Fibroblast of lung (primary cell): ENCODE data around the gene CNTNAP1. TPM values are rescaled to one million over a fixed set of nuclear protein-coding genes. Genes with fewer than 3 reads are reported as not detected.

Experiments used
- DNase-seq, 2 donors: peaks; one replicate each; pipeline versions ENCODE4 v3.0.0 to v3.0.0-alpha.2; 2010; ENCODE audit warnings: low read depth in 2 of 2
- H2AFZ ChIP-seq: 2 replicates; pipeline ENCODE4 v1.5.1; 2012; ENCODE audit warnings: low read length, control low read depth, inconsistent platforms
- H3K27ac ChIP-seq: 2 replicates; pipeline ENCODE4 v1.5.1; 2011; ENCODE audit warnings: low read length, control low read depth; ENCODE audit not compliant: insufficient read depth
- H3K27me3 ChIP-seq: 2 replicates; pipeline ENCODE4 v1.5.1; 2011; ENCODE audit warnings: mild to moderate bottlenecking, low read length; ENCODE audit not compliant: control insufficient read depth, insufficient read depth
- H3K36me3 ChIP-seq: 2 replicates; pipeline ENCODE4 v1.5.1; 2011; ENCODE audit warnings: low read length; ENCODE audit not compliant: control insufficient read depth, insufficient read depth
- H3K4me1 ChIP-seq: 2 replicates; pipeline ENCODE4 v1.5.1; 2011; ENCODE audit warnings: low read length; ENCODE audit not compliant: control insufficient read depth, insufficient read depth; ENCODE audit errors: extremely low read depth
- H3K4me2 ChIP-seq: 2 replicates; pipeline ENCODE4 v1.5.1; 2011; ENCODE audit warnings: low read length, control low read depth; ENCODE audit not compliant: insufficient read depth; ENCODE audit errors: extremely low read depth
- H3K4me3 ChIP-seq, 4 experiments: fragments of 200-600 bp in 1 of 4; sonication (generic) in 1 of 4; replicated peaks in 1 of 4; 2 replicates each; pipeline ENCODE4 v1.5.1; 2011 to 2016; ENCODE audit warnings: low read length in 4 of 4, low read depth in 3 of 4, mild to moderate bottlenecking in 3 of 4, control low read depth in 2 of 4, inconsistent platforms in 1 of 4, mixed read lengths in 1 of 4; ENCODE audit not compliant: insufficient read depth in 1 of 4; ENCODE audit errors: control extremely low read depth in 1 of 4
- H3K79me2 ChIP-seq: 2 replicates; pipeline ENCODE4 v1.5.1; 2012; ENCODE audit warnings: mild to moderate bottlenecking, low read length, inconsistent platforms; ENCODE audit not compliant: control insufficient read depth, insufficient read depth
- H3K9ac ChIP-seq: 2 replicates; pipeline ENCODE4 v1.5.1; 2011; ENCODE audit warnings: mild to moderate bottlenecking, low read length, control low read depth; ENCODE audit not compliant: insufficient read depth
- H3K9me3 ChIP-seq: 2 replicates; pipeline ENCODE4 v1.5.1; 2012; ENCODE audit warnings: low read depth, low read length; ENCODE audit not compliant: control insufficient read depth, insufficient read depth
- H4K20me1 ChIP-seq: 2 replicates; pipeline ENCODE4 v1.5.1; 2011; ENCODE audit warnings: low read length; ENCODE audit not compliant: control insufficient read depth, insufficient read depth; ENCODE audit errors: extremely low read depth
- EZH2 ChIP-seq: IDR thresholded peaks from 2 replicates; pipeline ENCODE4 v1.5.1; 2012; ENCODE audit warnings: low read length, control low read depth, mild to moderate bottlenecking; ENCODE audit errors: missing control alignments
- polyA minus RNA-seq: library from RNA; depleted of rRNA, polyadenylated mRNA; stranded (reverse); fragments of >200 nt; gene quantifications from 2 replicates; pipeline ENCODE4 v1.2.3, GENCODE V29; 2011; ENCODE audit warnings: low replicate concordance
- polyA plus RNA-seq, 2 donors: library from polyadenylated mRNA; depleted of rRNA in 1 of 2; stranded (reverse) in 1 of 2; unstranded in 1 of 2; fragments of >200 nt; gene quantifications; 2 replicates each; pipeline ENCODE4 v1.2.1, GENCODE V29; 2011 to 2012; ENCODE audit warnings: missing spikeins in 1 of 2
- total RNA-seq: library from RNA; depleted of rRNA; stranded (reverse); fragments of >200 nt; gene quantifications from 2 replicates; pipeline ENCODE4 v1.2.1, GENCODE V29; 2014
- TF ChIP-seq, protein P1 (sequence below), 2 donors: IDR thresholded peaks in 1 of 2; conservative IDR thresholded peaks in 1 of 2; 1 replicate in 1 of 2; 2 replicates in 1 of 2; pipeline ENCODE4 v1.5.1; 2011 to 2012; ENCODE audit warnings: low read length in 2 of 2, control low read depth in 1 of 2, inconsistent platforms in 1 of 2, low read depth in 1 of 2, mild to moderate bottlenecking in 1 of 2

The CNTNAP1 gene
- 20.5 and 40.1 TPM in 2 replicates for total RNA-seq
- 39.4 and 39.5 TPM in 2 replicates for polyA plus RNA-seq
- polyA plus RNA-seq (2012) = 44.9 and 52.7 TPM in 2 replicates
- 110 and 145 TPM in 2 replicates for polyA minus RNA-seq

- Histone ChIP-seq H4K20me1 (no peaks in the 10 kb centered on the region), H3K4me1 (peaks cover 40% of the 10 kb centered on the region), H3K9me3 (no peaks in the 10 kb centered on the region), H3K79me2 (peaks cover 4% of the 10 kb centered on the region), H3K27ac (peak within 1 kb of the TSS; percentile 76), H3K9ac (peak within 1 kb of the TSS; percentile 58), H2AFZ (peak within 1 kb of the TSS; percentile 73), H3K27me3 (no peaks in the 10 kb centered on the region), H3K4me3 (peak within 1 kb of the TSS; percentile 62 to 88 (median 78)), H3K4me2 (peak within 1 kb of the TSS; percentile 88), H3K36me3 (peaks cover 11% of the 10 kb centered on the region)
- TF ChIP-seq EZH2 = no peak
- TF ChIP-seq, protein P1, sequence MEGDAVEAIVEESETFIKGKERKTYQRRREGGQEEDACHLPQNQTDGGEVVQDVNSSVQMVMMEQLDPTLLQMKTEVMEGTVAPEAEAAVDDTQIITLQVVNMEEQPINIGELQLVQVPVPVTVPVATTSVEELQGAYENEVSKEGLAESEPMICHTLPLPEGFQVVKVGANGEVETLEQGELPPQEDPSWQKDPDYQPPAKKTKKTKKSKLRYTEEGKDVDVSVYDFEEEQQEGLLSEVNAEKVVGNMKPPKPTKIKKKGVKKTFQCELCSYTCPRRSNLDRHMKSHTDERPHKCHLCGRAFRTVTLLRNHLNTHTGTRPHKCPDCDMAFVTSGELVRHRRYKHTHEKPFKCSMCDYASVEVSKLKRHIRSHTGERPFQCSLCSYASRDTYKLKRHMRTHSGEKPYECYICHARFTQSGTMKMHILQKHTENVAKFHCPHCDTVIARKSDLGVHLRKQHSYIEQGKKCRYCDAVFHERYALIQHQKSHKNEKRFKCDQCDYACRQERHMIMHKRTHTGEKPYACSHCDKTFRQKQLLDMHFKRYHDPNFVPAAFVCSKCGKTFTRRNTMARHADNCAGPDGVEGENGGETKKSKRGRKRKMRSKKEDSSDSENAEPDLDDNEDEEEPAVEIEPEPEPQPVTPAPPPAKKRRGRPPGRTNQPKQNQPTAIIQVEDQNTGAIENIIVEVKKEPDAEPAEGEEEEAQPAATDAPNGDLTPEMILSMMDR (conservative IDR thresholded peaks at IDR 0.05 in 1 of 2, IDR thresholded peaks at IDR 0.05 in 1 of 2; ENCODE audit: low read depth in 1 of 2, low read length in 2 of 2) = no peak
- peak; percentile 69 to 71 for DNase-seq
Measured at GRCh38 chr17:42681976-42682721, at the start of gene CNTNAP1. Gene CNTNAP1, plus strand, starts transcription at chr17:42682531. Its CDS starts 299 bp downstream, at chr17:42682830.

DNA sequence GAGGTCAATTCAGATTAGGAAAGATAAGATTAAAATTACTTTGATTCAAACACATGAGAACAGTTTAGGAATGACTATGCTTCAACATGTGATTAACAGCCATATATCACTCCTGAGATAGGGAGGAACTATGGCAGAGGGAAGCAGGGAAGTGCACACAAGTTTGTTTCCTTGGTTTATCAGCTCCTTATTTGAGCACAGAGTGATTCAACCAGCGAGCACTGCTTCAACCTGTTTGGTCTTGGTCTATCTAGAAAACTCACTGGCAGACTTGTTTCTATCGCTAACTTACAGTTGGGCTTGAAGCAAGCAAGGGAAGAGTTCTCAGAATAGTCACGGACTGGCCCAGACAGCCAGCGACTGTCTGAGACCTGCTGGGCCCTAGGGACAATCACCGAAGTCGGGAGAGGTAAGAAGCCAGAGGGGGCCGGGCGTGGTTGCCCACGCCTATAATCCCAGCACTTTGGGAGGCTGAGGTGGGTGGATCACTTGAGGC, 49.3 kb upstream of the CNTNAP1 start:
- Histone ChIP-seq H3K27me3 (no peaks in the 10 kb centered on the region), H3K4me3 (no peak overlapping the region), H3K79me2 (no peaks in the 10 kb centered on the region), H3K27ac (no peak overlapping the region), H3K9ac (no peak overlapping the region), H3K4me1 (no peaks in the 10 kb centered on the region), H3K9me3 (no peaks in the 10 kb centered on the region), H4K20me1 (no peaks in the 10 kb centered on the region), H2AFZ (no peak overlapping the region), H3K36me3 (no peaks in the 10 kb centered on the region), H3K4me2 (no peak overlapping the region)
- TF ChIP-seq, protein P1 (conservative IDR thresholded peaks at IDR 0.05 in 1 of 2, IDR thresholded peaks at IDR 0.05 in 1 of 2; ENCODE audit: low read depth in 1 of 2, low read length in 2 of 2) = no peak
- no peak for TF ChIP-seq EZH2
- no peak for DNase-seq

DNA sequence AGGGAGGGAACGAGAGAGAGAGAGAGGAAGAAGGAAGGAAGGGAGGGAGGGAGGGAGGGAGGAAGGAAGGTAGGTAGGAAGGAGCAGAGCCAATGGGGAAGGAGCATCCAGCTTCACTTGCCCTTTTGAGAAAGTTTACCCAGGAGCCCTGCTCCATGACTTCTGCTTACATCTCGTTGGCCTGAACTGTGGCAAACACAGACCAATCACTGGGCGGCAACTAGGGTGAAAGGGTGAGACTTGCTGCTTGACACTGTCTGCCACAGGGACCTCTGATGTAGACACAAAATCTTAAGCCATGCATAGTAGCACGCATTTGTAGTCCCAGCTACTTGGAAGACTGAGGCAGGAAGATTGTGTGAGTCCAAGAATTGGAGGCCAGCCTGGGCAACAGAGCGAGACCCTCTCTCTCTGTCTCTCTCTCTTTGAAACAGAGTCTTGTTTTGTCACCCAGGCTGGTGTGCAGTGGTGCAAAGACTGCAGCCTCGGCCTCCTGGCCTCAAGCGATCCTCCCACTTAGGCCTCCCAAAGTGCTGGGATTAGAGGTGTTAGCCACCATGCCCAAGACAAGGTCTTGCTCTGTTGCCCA, 42.7 kb upstream of the CNTNAP1 start:
- no peak for TF ChIP-seq EZH2
- TF ChIP-seq, protein P1 (conservative IDR thresholded peaks at IDR 0.05 in 1 of 2, IDR thresholded peaks at IDR 0.05 in 1 of 2; ENCODE audit: low read depth in 1 of 2, low read length in 2 of 2) = no peak
- Histone ChIP-seq H3K9me3 (no peaks in the 10 kb centered on the region), H4K20me1 (no peaks in the 10 kb centered on the region), H3K9ac (no peak overlapping the region), H2AFZ (no peak overlapping the region), H3K36me3 (no peaks in the 10 kb centered on the region), H3K4me2 (no peak overlapping the region), H3K27me3 (peaks cover 5% of the 10 kb centered on the region), H3K27ac (no peak overlapping the region), H3K4me1 (no peaks in the 10 kb centered on the region), H3K4me3 (no peak overlapping the region), H3K79me2 (no peaks in the 10 kb centered on the region)
- no peak for DNase-seq
